Subcutaneous adipose tissue (tissue), 4 donors: Measurements from ENCODE around the gene RRP8. TPM values are rescaled to one million over a fixed set of nuclear protein-coding genes. Genes with fewer than 3 reads are reported as not detected.

Experiments used
- total RNA-seq, 4 donors: library from RNA; depleted of rRNA; stranded (reverse); fragments of >200 nt; gene quantifications; one replicate each; pipeline ENCODE4 v1.1.0, GENCODE V29; 2016
- TF ChIP-seq, protein P1 (sequence below): fragments of 450-650 bp; IDR thresholded peaks from one replicate; pipeline ENCODE4 v1.5.1; 2016; ENCODE audit warnings: low read depth, mild to moderate bottlenecking, control low read depth, antibody characterized with exemption, moderate library complexity

The RRP8 gene
- total RNA-seq, 4 donors from 2014 or later = 8.8 to 15.4 (median 9.8) TPM

DNA sequence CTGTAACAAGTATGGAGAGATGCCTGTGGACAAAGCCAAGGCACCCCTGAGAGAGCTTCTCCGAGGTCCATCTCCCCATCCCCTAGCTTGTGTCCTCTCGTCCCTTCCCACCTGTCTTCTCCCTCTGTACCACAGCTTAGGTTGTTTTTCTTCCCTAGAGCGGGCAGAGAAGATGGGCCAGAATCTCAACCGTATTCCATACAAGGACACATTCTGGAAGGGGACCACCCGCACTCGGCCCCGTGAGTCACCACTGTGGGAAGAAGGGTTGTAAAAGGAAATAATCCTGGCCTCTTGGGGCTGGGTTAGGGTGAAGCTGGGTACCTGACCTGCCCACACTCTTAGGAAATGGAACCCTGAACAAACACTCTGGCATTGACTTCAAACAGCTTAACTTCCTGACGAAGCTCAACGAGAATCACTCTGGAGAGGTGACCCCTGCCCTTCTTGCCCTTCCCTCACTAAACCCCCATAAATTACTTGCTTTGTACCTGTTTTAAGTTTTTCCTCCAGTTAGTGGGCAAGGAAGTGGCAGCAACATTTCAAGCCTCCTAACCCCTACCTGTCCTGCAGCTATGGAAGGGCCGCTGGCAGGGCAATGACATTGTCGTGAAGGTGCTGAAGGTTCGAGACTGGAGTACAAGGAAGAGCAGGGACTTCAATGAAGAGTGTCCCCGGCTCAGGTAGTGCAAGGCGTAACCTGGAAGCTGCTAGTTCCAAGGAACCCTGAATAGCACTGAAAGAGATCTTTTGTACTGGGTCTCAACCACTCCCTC lies 5.5 kb upstream of the RRP8 start:
- TF ChIP-seq, protein P1, sequence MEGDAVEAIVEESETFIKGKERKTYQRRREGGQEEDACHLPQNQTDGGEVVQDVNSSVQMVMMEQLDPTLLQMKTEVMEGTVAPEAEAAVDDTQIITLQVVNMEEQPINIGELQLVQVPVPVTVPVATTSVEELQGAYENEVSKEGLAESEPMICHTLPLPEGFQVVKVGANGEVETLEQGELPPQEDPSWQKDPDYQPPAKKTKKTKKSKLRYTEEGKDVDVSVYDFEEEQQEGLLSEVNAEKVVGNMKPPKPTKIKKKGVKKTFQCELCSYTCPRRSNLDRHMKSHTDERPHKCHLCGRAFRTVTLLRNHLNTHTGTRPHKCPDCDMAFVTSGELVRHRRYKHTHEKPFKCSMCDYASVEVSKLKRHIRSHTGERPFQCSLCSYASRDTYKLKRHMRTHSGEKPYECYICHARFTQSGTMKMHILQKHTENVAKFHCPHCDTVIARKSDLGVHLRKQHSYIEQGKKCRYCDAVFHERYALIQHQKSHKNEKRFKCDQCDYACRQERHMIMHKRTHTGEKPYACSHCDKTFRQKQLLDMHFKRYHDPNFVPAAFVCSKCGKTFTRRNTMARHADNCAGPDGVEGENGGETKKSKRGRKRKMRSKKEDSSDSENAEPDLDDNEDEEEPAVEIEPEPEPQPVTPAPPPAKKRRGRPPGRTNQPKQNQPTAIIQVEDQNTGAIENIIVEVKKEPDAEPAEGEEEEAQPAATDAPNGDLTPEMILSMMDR = no peak

GRCh38 chr11:6608011-6608410 lies 4.6 kb upstream of the RRP8 start:
- TF ChIP-seq, protein P1 = no peak

DNA sequence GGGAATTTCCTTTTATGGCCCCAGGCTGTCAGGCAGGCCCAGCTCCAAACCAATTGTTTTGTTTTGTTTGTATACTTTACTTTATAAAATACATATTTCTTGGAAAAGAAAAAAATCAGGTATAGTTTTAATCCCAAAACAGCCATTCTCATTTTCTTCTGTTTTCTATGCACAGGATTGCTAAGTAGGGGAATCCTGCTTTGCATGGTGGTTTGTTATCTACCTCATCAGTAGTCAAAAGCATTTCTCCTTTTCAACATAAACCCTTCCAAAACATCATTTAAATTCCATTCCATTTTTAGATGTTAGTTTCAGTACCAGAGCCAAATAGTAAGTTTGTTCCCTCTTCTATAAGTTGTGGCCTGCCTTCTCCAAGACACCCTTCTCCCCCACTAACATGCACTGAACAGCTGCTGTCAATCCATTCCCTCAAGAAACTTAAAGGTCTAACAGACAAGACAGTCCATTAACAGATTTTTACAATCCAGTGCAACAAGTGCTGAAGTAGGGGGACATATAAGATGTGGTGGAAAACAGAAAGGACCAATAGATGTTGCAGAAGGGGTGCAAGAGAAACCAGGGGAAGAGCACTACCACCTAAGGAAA lies 3.9 kb upstream of the RRP8 start:
- TF ChIP-seq, protein P1 = no peak

DNA sequence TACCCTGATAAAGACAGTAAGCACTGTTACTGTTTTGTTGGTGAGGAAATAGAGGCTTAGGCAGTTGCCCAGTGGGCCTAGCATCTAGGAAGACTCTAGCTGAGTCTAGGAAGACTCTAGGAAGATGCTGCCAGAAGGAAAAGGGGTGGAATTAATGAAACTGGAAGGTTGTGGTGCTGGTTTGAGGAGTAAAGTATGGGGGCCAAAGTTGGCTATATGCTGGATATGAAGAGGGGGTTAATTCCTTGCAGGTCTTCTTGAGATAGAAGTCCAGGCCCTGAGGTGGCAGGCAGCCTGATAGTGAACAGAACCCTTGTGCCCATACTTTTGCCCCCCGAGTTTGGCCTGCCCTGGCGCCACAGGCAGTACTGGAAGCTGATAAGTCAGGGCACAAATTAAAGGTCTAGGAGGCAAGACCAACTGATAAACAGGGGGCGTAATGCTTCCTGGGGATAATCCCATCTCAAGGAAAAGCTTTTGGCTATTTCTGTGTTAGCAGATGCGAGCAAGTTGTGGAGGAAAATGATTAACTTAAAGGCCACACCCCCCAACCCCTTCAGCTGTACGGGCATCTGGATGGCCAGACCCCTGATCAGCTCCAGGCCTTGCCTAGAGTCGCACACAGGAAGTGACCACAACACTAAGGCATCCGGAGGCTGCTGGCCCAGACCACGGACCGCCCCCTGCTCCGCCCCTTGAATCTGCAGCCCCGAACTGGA lies 3.2 kb upstream of the RRP8 start:
- TF ChIP-seq, protein P1 = no peak

DNA sequence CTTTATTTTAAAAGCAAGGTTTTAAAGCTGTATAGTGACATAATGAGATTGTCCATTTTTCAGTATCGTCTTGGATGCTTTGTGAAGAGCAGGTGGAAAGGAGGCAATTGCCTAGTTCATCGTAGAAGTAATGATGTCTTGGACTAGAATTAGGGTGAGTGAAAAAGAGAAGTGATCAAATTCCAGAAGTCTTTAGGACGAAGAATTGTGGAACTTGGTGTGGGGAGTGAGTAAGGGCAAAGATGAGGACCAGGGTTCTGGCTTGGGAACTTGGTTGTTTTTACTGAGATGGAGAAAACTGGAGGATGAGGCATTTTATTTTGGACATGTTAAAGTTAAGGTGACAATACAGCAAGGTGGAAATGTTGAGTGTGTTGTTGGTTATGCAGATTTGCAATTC lies 1.4 kb upstream of the RRP8 start:
- TF ChIP-seq, protein P1 = no peak

- TF ChIP-seq, protein P1 = no peak
Observed at GRCh38 chr11:6604081-6604626, 738 bp upstream of the RRP8 start.
